ENCODE measurements around the gene DUT. TPM values are rescaled to one million over a fixed set of nuclear protein-coding genes. Genes with fewer than 3 reads are reported as not detected.

DUT gene
- 88.8 to 113 TPM (median 110 TPM) in 5 replicates for total RNA-seq (2022; extraction: Qiagen RNA extraction)

DNA sequence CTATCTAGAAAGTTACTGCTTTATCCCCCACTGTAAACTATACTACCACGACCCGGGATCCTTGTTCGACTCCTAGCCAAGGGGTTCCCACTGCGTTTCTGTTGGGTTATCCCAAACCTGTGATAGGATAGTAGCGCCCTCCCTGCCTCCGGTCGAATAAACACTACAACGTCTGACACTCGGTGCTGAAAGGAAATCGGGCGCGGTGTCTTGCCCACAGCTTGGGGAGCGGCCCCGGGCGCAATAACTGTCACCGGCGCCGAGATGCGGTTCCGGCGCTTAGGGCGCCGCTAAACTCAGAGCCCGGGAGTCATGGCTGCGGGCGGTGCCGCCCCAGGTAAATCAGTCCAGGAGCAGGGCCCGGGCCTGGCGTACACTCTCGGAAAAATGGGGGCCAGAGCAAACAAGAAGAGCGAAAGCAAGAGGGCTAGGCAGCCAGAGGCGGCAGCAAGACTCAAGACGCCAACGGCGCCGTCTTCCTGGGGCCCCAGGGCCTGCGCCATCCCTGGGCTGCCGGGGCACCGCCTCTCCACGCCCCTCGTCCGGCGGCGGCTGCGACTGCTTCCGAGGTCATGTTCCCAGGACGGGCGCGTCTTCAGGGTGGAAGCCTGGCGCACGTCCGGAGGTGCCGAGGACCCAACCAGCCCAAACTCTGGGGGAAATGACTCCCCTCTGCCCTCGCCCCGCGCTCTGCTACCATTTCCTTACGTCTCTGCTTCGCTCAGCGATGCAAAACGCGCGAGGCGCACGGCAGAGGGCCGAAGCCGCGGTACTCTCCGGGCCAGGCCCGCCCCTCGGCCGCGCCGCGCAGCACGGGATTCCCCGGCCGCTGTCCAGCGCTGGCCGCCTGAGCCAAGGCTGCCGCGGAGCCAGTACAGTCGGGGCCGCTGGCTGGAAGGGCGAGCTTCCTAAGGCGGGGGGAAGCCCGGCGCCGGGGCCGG, at the start of gene DUT:
Gene DUT, plus strand, starts transcription at position 575 of the 941 bp plus-strand sequence. Its CDS starts 87 bp downstream, at position 662.

Other genes with a start within 250 kb of the DUT start
- gene SLC24A5, start 210.4 kb upstream of the DUT start, total RNA-seq (2022; extraction: Qiagen RNA extraction): not detected in 5 replicates
- 13.0 to 17.3 TPM (median 15.4 TPM) in 5 replicates for gene MYEF2, start 153.1 kb upstream of the DUT start, total RNA-seq (2022; extraction: Qiagen RNA extraction)
- 0.03 to 0.07 TPM in 2 of 5 replicates, not detected in the others for gene CTXN2, start 139.8 kb upstream of the DUT start, total RNA-seq (2022; extraction: Qiagen RNA extraction)
- not detected in 5 replicates for gene SLC12A1, start 125.1 kb upstream of the DUT start, total RNA-seq (2022; extraction: Qiagen RNA extraction)